WI38 (cell line): ENCODE data around the gene ANKMY2.

Experiments
- H3K4me3 ChIP-seq: 2 replicates; pipeline ENCODE4 v1.5.1; 2011; ENCODE audit warnings: low read depth, mild to moderate bottlenecking, control low read depth, low read length
- CTCF ChIP-seq: IDR thresholded peaks from 2 replicates; pipeline ENCODE4 v1.5.1; 2012; ENCODE audit warnings: low read depth, mild to moderate bottlenecking, control low read depth, low read length

The ANKMY2 gene

DNA sequence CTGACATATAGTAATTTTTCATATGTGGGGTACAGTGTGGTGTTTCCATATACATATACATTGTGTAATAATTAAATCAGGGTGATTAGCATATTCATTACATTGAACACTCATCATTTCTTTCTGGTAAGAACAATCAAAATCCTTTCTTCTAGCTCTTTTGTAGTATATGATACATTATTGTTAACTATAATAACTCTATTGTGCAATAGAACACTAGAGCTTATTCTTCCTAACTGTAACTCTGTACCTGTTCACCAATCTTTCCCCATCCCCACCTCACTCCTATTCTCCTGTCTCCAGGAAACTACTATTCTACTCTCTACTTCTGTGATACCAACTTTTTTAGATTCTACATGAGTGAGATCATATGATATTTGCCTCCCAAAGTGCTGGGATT, 9.8 kb upstream of the ANKMY2 start:
- no peak for TF ChIP-seq CTCF
- H3K4me3 ChIP-seq = no peak overlapping the region

GRCh38 chr7:16652888-16653287, 7.3 kb upstream of the ANKMY2 start:
- TF ChIP-seq CTCF = no peak

GRCh38 chr7:16652240-16652583, 6.7 kb upstream of the ANKMY2 start:
- TF ChIP-seq CTCF = no peak
- H3K4me3 ChIP-seq = no peak overlapping the region

More at GRCh38 chr7:16652888-16653287, 7.3 kb upstream of the ANKMY2 start:
- H3K4me3 ChIP-seq = no peak overlapping the region

GRCh38 chr7:16651396-16652239, 6.1 kb upstream of the ANKMY2 start:
- H3K4me3 ChIP-seq = no peak overlapping the region

GRCh38 chr7:16650266-16650665, 4.7 kb upstream of the ANKMY2 start:
- no peak for TF ChIP-seq CTCF
- H3K4me3 ChIP-seq = no peak overlapping the region

More at GRCh38 chr7:16651396-16652239, 6.1 kb upstream of the ANKMY2 start:
- TF ChIP-seq CTCF = no peak

- TF ChIP-seq CTCF = no peak
Measured at GRCh38 chr7:16649196-16649595, 3.6 kb upstream of the ANKMY2 start.

DNA sequence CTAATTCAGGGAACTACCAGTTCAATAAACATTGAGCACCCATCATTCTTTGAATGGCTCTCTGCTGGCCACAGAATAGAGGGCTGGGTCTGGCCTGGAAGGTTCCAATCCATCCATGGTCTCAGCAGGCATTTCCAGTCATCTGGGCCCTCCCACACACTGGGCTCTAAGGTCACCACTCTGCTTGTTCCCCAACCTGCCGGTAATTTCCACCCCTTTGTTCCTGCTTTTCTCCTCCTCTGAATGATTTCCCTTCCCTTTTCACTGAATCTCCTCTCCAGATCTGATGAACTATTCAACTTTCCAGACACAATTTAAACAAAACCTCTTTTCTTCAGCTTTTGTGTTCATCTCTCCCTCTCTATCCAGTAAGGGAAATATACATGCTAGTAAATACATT, 3.0 kb upstream of the ANKMY2 start:
- TF ChIP-seq CTCF = no peak
- H3K4me3 ChIP-seq = no peak overlapping the region

More at GRCh38 chr7:16649196-16649595, 3.6 kb upstream of the ANKMY2 start:
- H3K4me3 ChIP-seq = no peak overlapping the region
